Measurements from ENCODE around the gene SCGB2B2.

The SCGB2B2 gene

GRCh38 chr19:34654796-34655195 lies 22.2 kb downstream of the SCGB2B2 start:
- TF ChIP-seq CTCF (IDR thresholded peaks at IDR 0.05; ENCODE audit: control extremely low read depth, extremely low read depth, low read depth, missing control alignments): no peak
- ChIA-PET POLR2A (no interaction called here), CTCF (interaction anchor here (5.0 kb wide), 1 partner anchor 16 kb away, joined by 25 read pairs; no protein-coding TSS in a partner anchor)
- no peak for DNase-seq (ENCODE audit: extremely low spot score)

GRCh38 chr19:34651747-34652146 lies 25.2 kb downstream of the SCGB2B2 start:
- ChIA-PET POLR2A (no interaction called here), CTCF (interaction anchor here (1.2 to 5.0 kb wide), 2 partner anchors 13 to 14 kb away, joined by 3 to 25 read pairs; no protein-coding TSS in a partner anchor)
- DNase-seq (ENCODE audit: extremely low spot score): no peak
- no peak for TF ChIP-seq CTCF (IDR thresholded peaks at IDR 0.05; ENCODE audit: control extremely low read depth, extremely low read depth, low read depth, missing control alignments)

- ChIA-PET POLR2A (no interaction called here), CTCF (no interaction called here)
- TF ChIP-seq CTCF (IDR thresholded peaks at IDR 0.05; ENCODE audit: control extremely low read depth, extremely low read depth, low read depth, missing control alignments): no peak
- no peak for DNase-seq (ENCODE audit: extremely low spot score)
These were observed 26.9 kb downstream of the SCGB2B2 start for GRCh38 chr19:34649886-34650543.

DNA sequence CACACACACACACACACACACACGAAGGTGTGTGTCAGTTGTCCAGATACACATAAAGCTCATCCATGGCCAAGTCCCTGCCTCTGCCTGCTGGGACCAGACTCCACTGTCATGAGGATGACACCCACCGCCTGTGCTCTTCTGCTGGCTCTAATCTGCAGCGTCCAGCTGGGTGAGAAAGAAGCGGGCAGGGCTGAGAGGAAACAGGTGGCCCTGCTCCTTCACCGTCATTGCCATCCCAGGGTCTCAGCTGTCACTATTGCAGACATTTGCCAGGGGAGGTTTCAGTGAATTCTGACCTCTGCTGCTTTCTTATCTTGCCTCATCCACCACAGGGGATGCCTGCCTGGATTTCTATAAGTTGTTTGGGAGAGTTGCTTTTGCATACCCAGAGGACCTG lies 31.4 kb downstream of the SCGB2B2 start:
- POLR2A ChIA-PET: no interaction called here
- no peak for TF ChIP-seq CTCF (IDR thresholded peaks at IDR 0.05; ENCODE audit: control extremely low read depth, extremely low read depth, low read depth, missing control alignments)
- CTCF ChIA-PET: interaction anchor here (0.7 to 1.2 kb wide), 2 partner anchors 68 to 368 kb away, joined by 3 read pairs; no protein-coding TSS in a partner anchor
- DNase-seq (ENCODE audit: extremely low spot score): no peak

GRCh38 chr19:34644991-34645461 lies 31.9 kb downstream of the SCGB2B2 start:
- no peak for TF ChIP-seq CTCF (IDR thresholded peaks at IDR 0.05; ENCODE audit: control extremely low read depth, extremely low read depth, low read depth, missing control alignments)
- ChIA-PET POLR2A (no interaction called here), CTCF (interaction anchor here (0.7 to 1.2 kb wide), 2 partner anchors 68 to 368 kb away, joined by 3 read pairs; no protein-coding TSS in a partner anchor)
- DNase-seq (ENCODE audit: extremely low spot score): no peak

DNA sequence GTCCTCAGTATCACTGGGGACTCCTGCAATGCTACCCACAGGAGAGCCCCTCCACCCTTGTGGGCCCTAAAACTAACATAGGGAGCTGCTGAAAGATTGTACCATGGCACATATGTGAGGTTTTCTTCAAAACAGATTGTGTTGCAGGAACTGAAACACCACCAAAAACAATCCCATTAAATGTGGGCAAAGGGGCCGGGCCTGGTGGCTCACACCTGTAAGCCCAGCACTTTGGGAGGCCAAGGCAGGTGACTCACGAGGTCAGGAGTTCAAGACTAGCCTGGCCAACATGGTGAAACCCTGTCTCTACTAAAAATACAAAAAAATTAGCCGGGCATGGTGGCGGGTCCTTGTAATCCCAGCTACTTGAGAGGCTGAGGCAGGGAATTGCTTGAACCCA lies 34.7 kb downstream of the SCGB2B2 start:
- ChIA-PET CTCF (interaction anchor here (1.4 to 5.4 kb wide), 2 partner anchors 68 to 493 kb away, joined by 4 to 54 read pairs; no protein-coding TSS in a partner anchor), POLR2A (no interaction called here)
- no peak for DNase-seq (ENCODE audit: extremely low spot score)
- no peak for TF ChIP-seq CTCF (IDR thresholded peaks at IDR 0.05; ENCODE audit: control extremely low read depth, extremely low read depth, low read depth, missing control alignments)

All from GM10248 (cell line).